GM19468 (cell line): ENCODE measurements around the gene GABRG2.
"Not testable (repeated sequence)": the region's sequence is repeated elsewhere in the genome, so short reads cannot be mapped to it uniquely, and the experiment has no call there.

Experiments
- ATAC-seq: cut with Tn5 transposase; IDR thresholded peaks from one replicate; pipeline ENCODE4 v1.9.1; 2021; ENCODE audit warnings: mild to moderate bottlenecking, moderate library complexity, moderate number of reproducible peaks; ENCODE audit not compliant: unreplicated experiment; ENCODE audit errors: extremely low read depth

GABRG2 gene

GRCh38 chr5:162067655-162068411 lies at the start of gene GABRG2:
GABRG2 (plus strand) TSS chr5:162067773; CDS start chr5:162068000, 227 bp downstream.
- no peak for ATAC-seq

GRCh38 chr5:162025312-162025711 lies 42.3 kb upstream of the GABRG2 start:
- ATAC-seq, result no peak

- no peak for ATAC-seq
These were observed 40.8 kb upstream of the GABRG2 start for GRCh38 chr5:162026803-162027202.

- ATAC-seq, result no peak
These were observed 30.1 kb upstream of the GABRG2 start for GRCh38 chr5:162037431-162037830.

GRCh38 chr5:162047279-162047678 lies 20.3 kb upstream of the GABRG2 start:
- ATAC-seq, result no peak

- no peak for ATAC-seq
These were observed 14.9 kb upstream of the GABRG2 start for GRCh38 chr5:162052676-162053075.

GRCh38 chr5:162055095-162055494 lies 12.5 kb upstream of the GABRG2 start:
- not testable (repeated sequence) for ATAC-seq

GRCh38 chr5:162067162-162067561 lies 411 bp upstream of the GABRG2 start:
- no peak for ATAC-seq

- ATAC-seq, result no peak
These were observed 839 bp downstream of the GABRG2 start for GRCh38 chr5:162068412-162068811.

GRCh38 chr5:162068936-162069335 lies 1.4 kb downstream of the GABRG2 start:
- no peak for ATAC-seq

- ATAC-seq, result no peak
These were observed 11.2 kb downstream of the GABRG2 start for GRCh38 chr5:162078805-162079204.

GRCh38 chr5:162091336-162091735 lies 23.8 kb downstream of the GABRG2 start:
- ATAC-seq, result no peak

GRCh38 chr5:162096448-162096847 lies 28.9 kb downstream of the GABRG2 start:
- no peak for ATAC-seq

GRCh38 chr5:162107591-162107990 lies 40.0 kb downstream of the GABRG2 start:
- no peak for ATAC-seq

- ATAC-seq, result no peak
These were observed 52.2 kb downstream of the GABRG2 start for GRCh38 chr5:162119801-162120200.

GRCh38 chr5:162128117-162128516 lies 60.5 kb downstream of the GABRG2 start:
- ATAC-seq, result no peak

GRCh38 chr5:162132348-162132747 lies 64.8 kb downstream of the GABRG2 start:
- ATAC-seq, result no peak

- ATAC-seq, result no peak
These were observed 71.6 kb downstream of the GABRG2 start for GRCh38 chr5:162139190-162139589.

GRCh38 chr5:162154242-162154641 lies 86.7 kb downstream of the GABRG2 start:
- no peak for ATAC-seq

- no peak for ATAC-seq
These were observed 92.8 kb downstream of the GABRG2 start for GRCh38 chr5:162160401-162160800.

- no peak for ATAC-seq
These were observed 96.1 kb downstream of the GABRG2 start for GRCh38 chr5:162163663-162164062.

GRCh38 chr5:162174358-162174974 lies 106.9 kb downstream of the GABRG2 start:
- ATAC-seq, result no peak
